HG02759 (cell line): Measurements from ENCODE around the gene FAM177B.

Experiments
- ATAC-seq: cut with Tn5 transposase; IDR thresholded peaks from one replicate; pipeline ENCODE4 v1.9.1; 2021; ENCODE audit warnings: mild to moderate bottlenecking, moderate library complexity; ENCODE audit not compliant: unreplicated experiment

Gene FAM177B

DNA sequence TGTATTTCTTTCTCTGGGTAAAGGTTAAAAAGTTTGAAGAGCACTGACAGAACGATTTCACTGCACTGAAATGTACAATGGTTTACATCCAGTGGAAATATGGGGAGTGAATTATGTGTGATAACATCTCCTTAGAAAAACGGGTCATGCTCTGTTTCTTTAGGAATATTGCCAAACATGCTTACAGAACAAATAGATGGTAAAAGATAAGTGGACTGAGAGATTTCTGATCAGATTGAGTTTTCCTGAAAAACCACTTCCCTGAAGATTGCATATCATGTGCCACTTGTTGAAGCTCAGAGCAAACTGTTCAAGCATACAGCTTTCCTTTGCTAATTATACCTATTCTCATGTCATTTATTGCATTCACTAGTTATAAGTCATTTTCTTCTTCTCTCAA is 47.9 kb downstream of the FAM177B start:
- ATAC-seq = no peak

- ATAC-seq = no peak
These were observed 48.5 kb downstream of the FAM177B start for GRCh38 chr1:222785529-222785928.

- ATAC-seq = no peak
These were observed 49.1 kb downstream of the FAM177B start for GRCh38 chr1:222786121-222786520.

- ATAC-seq = no peak
These were observed 50.7 kb downstream of the FAM177B start for GRCh38 chr1:222787729-222788128.

DNA sequence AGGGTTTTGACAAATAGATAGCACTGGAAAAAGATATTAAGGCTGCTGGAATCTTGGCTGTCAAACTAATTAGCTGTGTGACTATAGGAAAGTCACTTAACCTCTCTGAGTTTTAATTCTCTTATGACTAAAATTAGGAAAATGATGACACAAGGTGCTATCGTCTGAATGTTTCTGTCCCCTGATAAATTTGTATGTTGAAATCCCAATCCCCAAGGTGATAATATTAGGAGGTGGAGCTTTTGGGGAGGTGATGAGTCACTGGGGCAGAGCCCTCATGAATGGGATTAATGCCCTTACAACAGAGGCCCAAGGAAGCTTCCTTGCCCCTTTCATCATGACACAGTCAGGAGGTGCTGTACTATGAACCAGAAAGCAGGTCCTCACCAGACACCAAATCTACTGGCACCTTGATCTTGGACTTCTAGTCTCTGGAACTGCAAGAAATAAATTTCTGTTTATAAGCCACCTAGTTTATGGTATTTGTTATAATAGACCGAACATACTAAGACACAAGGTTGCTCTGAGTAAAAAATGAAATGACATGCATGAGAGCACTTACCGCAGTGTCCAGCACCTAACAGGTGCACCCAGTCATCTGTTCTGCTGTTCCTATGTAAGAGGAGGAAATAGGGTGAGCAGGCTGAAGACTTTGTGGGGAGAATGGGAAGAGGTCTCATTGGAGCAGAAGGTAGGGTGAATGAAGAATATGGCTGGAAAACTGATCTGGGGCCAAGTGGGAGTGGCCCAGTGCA is 51.6 kb downstream of the FAM177B start:
- peak; percentile 72 for ATAC-seq

- ATAC-seq = no peak
These were observed 53.1 kb downstream of the FAM177B start for GRCh38 chr1:222790115-222790514.

DNA sequence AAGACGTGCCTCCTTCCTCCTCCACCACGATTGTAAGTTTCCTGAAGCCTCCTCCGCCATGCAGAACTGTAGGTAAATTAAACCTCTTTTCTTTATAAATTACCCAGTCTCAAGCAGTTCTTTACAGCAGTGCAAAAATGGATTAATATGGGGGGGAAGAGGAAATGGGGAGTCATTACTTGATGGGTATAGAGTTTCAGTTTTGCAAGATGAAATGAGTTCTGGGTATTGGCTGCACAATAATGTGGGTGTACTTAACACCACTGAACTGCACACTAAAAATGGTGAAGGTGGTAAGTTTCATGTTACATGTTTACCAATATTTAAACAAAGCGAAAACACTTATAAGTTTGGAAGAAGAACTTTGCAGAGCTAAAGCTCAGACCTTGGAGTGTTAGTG is 53.5 kb downstream of the FAM177B start:
- ATAC-seq = no peak

GRCh38 chr1:222791006-222791710 is 54.2 kb downstream of the FAM177B start:
- ATAC-seq = no peak

DNA sequence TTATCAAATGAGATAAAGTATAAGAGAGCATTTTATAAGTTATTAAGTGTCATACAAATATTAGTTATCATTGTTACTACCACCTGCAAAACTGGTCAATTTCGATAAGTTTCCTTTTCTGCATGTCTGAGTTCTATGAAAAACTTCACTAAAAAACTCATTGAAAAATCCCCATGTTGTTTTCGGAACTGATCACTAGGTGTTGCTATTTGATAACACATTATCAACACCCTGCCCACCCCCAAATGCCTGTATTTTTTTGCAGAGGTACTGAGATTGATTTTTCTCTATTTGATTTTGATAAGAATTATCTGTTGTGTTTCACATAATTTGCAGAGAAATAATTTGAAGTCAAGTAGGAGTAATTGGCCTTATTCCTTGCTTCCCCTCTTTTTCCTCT is 55.7 kb downstream of the FAM177B start:
- no peak for ATAC-seq

DNA sequence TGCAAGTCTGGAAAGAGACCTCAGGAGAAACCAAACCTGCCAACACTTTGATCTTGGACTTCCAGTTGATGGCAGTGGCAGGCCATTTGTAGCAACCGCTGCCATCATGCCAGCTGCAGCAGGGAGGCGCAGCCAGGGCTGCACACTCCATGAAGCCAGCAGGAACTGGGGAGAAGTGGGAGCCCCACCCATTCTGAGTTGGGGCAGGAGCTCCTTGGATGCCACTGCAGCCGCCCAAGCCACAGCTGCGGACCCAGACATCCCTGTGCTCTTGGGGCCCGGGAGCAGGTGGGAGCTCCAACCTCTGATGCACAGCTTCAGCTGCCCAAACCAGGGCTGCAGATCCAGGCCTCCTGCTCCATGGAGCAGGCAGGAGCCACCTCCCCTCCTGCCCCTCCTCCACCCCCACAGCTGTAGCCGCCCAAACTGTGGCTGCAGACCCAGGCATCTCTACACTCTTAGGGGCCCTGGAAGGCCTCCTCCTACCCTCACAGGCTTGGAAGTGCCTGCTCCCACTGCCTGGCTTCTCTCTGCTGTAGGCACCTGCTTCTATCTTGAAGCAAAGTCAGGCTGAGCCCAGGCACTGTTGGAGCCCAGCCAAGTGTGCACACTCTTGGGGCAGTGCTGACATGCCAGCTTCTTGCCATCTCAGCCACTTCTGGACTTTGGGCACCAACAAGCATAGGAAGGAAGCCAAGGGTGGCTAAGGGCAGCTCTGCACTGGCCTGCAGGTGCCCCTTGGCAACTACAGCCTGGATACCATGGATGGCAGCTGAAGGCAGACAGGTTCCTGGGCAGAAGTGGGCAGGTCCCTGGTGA is 57.9 kb downstream of the FAM177B start:
- ATAC-seq = no peak

- no peak for ATAC-seq
These were observed 61.1 kb downstream of the FAM177B start for GRCh38 chr1:222798116-222798515.

GRCh38 chr1:222798975-222799374 is 62.0 kb downstream of the FAM177B start:
- ATAC-seq = no peak
